ENCODE measurements around the gene AURKAIP1. TPM values are rescaled to one million over a fixed set of nuclear protein-coding genes. Genes with fewer than 3 reads are reported as not detected.

AURKAIP1 gene
- polyA plus RNA-seq, 1 donor (not counting 4 experiments of a cell fraction or from before 2014, with no cell fraction given) = 86.9 TPM

DNA sequence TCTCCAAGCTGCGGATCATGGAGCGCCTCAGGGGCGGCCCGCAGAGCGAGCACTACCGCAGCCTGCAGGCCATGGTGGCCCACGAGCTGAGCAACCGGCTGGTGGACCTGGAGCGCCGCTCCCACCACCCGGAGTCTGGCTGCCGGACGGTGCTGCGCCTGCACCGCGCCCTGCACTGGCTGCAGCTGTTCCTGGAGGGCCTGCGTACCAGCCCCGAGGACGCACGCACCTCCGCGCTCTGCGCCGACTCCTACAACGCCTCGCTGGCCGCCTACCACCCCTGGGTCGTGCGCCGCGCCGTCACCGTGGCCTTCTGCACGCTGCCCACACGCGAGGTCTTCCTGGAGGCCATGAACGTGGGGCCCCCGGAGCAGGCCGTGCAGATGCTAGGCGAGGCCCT lies 47.7 kb downstream of the AURKAIP1 start:
- Histone ChIP-seq H2AFZ (ENCODE audit: control insufficient read depth, low read length) (no peak overlapping the region), H3K9me1 (ENCODE audit: control insufficient read depth, extremely low read depth, insufficient read depth, low read length) (no peaks in the 10 kb centered on the region), H3K9ac (ENCODE audit: control insufficient read depth, extremely low read depth, insufficient read depth, low read length) (no peak overlapping the region), H3K27me3 (ENCODE audit: control insufficient read depth, extremely low read depth, insufficient read depth, low read length) (peaks cover 8% of the 10 kb centered on the region), H3K4me2 (ENCODE audit: control insufficient read depth, extremely low read depth, insufficient read depth, low read depth, low read length) (no peak overlapping the region), H4K20me1 (ENCODE audit: control insufficient read depth, extremely low read depth, insufficient read depth, low read length) (peaks cover 3% of the 10 kb centered on the region), H3K79me2 (ENCODE audit: control insufficient read depth, insufficient read depth, low read length) (peaks cover 44% of the 10 kb centered on the region), H3K9me3 (ENCODE audit: control insufficient read depth, low read depth, low read length) (peaks cover 4% of the 10 kb centered on the region), H3K4me1 (ENCODE audit: control insufficient read depth, extremely low read depth, insufficient read depth, low read length) (peaks cover 29% of the 10 kb centered on the region), H3K36me3 (ENCODE audit: control insufficient read depth in 2 of 2, extremely low read depth in 1 of 2, insufficient read depth in 2 of 2, low read length in 2 of 2) (peaks cover 9 to 12% of the 10 kb centered on the region in 2 experiments), H3K4me3 (ENCODE audit: control insufficient read depth in 2 of 3, extremely low read depth in 1 of 3, insufficient read depth in 2 of 3, low read depth in 1 of 3, low read length in 3 of 3) (no peak overlapping the region), H3K27ac (ENCODE audit: control insufficient read depth, insufficient read depth, low read length) (no peak overlapping the region)
- dilution Hi-C loops (cut with MboI; ENCODE audit: extremely low pct_ligation_motif_present, low sequenced_read_pairs) = no loop called here
- FAIRE-seq = no peak
- no peak for DNase-seq (ENCODE audit: low read depth, low spot score)
- TF ChIP-seq, protein P1, sequence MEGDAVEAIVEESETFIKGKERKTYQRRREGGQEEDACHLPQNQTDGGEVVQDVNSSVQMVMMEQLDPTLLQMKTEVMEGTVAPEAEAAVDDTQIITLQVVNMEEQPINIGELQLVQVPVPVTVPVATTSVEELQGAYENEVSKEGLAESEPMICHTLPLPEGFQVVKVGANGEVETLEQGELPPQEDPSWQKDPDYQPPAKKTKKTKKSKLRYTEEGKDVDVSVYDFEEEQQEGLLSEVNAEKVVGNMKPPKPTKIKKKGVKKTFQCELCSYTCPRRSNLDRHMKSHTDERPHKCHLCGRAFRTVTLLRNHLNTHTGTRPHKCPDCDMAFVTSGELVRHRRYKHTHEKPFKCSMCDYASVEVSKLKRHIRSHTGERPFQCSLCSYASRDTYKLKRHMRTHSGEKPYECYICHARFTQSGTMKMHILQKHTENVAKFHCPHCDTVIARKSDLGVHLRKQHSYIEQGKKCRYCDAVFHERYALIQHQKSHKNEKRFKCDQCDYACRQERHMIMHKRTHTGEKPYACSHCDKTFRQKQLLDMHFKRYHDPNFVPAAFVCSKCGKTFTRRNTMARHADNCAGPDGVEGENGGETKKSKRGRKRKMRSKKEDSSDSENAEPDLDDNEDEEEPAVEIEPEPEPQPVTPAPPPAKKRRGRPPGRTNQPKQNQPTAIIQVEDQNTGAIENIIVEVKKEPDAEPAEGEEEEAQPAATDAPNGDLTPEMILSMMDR (optimal IDR thresholded peaks at IDR 0.05 in 1 of 3, IDR thresholded peaks at IDR 0.05 in 1 of 3, conservative IDR thresholded peaks at IDR 0.05 in 1 of 3; ENCODE audit: extremely low read depth in 1 of 3, insufficient read depth in 2 of 3, low read length in 3 of 3) = no peak
- TF ChIP-seq EZH2 (IDR thresholded peaks at IDR 0.05; ENCODE audit: low read length) = no peak

DNA sequence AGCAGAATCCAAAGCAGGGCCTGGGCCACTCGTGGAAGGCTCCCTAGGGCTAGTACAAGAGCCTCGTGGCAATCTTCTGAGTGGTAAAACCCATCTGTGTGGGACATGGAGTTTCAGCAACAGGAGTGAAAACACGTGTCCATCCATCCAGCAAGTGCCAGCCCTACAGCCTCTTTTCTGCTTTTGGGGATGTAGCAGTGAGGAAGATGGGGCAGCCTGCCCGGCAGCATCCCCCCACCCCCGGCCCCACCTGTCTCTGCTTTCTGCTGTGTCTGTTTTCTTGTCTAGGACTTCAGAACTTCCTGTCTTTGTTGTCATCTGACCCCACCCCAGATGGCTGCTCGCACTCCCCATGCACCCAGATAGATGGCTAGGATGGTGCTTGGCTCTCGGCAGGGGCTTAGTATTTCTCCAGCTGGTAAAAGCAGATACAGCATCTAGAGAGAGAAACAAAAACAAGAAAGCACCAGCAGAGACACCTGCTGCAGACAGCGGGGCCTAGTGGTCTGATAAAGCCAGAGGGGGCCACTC lies 48.9 kb downstream of the AURKAIP1 start:
- TF ChIP-seq, protein P1 (optimal IDR thresholded peaks at IDR 0.05 in 1 of 3, IDR thresholded peaks at IDR 0.05 in 1 of 3, conservative IDR thresholded peaks at IDR 0.05 in 1 of 3; ENCODE audit: extremely low read depth in 1 of 3, insufficient read depth in 2 of 3, low read length in 3 of 3) = no peak
- TF ChIP-seq EZH2 (IDR thresholded peaks at IDR 0.05; ENCODE audit: low read length) = no peak
- peak overlapping the region; percentile 96 for H3K4me2 ChIP-seq (ENCODE audit: control insufficient read depth, extremely low read depth, insufficient read depth, low read depth, low read length)

More for the DNA sequence above, 48.9 kb downstream of the AURKAIP1 start:
- Histone ChIP-seq H2AFZ (ENCODE audit: control insufficient read depth, low read length) (no peak overlapping the region), H3K4me1 (ENCODE audit: control insufficient read depth, extremely low read depth, insufficient read depth, low read length) (peaks cover 19% of the 10 kb centered on the region), H3K27ac (ENCODE audit: control insufficient read depth, insufficient read depth, low read length) (peak overlapping the region; percentile 9), H4K20me1 (ENCODE audit: control insufficient read depth, extremely low read depth, insufficient read depth, low read length) (no peaks in the 10 kb centered on the region), H3K9me3 (ENCODE audit: control insufficient read depth, low read depth, low read length) (peaks cover 4% of the 10 kb centered on the region), H3K36me3 (ENCODE audit: control insufficient read depth in 2 of 2, extremely low read depth in 1 of 2, insufficient read depth in 2 of 2, low read length in 2 of 2) (peaks cover 9 to 16% of the 10 kb centered on the region in 2 experiments), H3K9ac (ENCODE audit: control insufficient read depth, extremely low read depth, insufficient read depth, low read length) (peak overlapping the region; percentile 80), H3K4me3 (ENCODE audit: control insufficient read depth in 2 of 3, extremely low read depth in 1 of 3, insufficient read depth in 2 of 3, low read depth in 1 of 3, low read length in 3 of 3) (peak overlapping the region; percentile 71 to 100 (median 86)), H3K27me3 (ENCODE audit: control insufficient read depth, extremely low read depth, insufficient read depth, low read length) (peaks cover under 1% of the 10 kb centered on the region), H3K79me2 (ENCODE audit: control insufficient read depth, insufficient read depth, low read length) (peaks cover 55% of the 10 kb centered on the region), H3K9me1 (ENCODE audit: control insufficient read depth, extremely low read depth, insufficient read depth, low read length) (no peaks in the 10 kb centered on the region)
- DNase-seq (ENCODE audit: low read depth, low spot score) (no peak), FAIRE-seq (no peak)
- dilution Hi-C loops (cut with MboI; ENCODE audit: extremely low pct_ligation_motif_present, low sequenced_read_pairs) = no loop called here

All from keratinocyte (primary cell).